Measurements from ENCODE around the gene DAP.

DAP gene

GRCh38 chr5:10761933-10762775 lies 1.1 kb upstream of the DAP start:
- peak overlapping the region; percentile 79 to 92 for H3K27ac ChIP-seq (ENCODE audit: low read depth in 2 of 2, low read length in 2 of 2)
- H3K9me3 ChIP-seq (ENCODE audit: control insufficient read depth in 2 of 2, low read length in 2 of 2): no peaks in the 10 kb centered on the region
- H3K4me3 ChIP-seq (ENCODE audit: low read length in 2 of 2): peak overlapping the region; percentile 73 to 74
- peaks cover 19 to 23% of the 10 kb centered on the region in 2 donors for H3K4me1 ChIP-seq (ENCODE audit: control insufficient read depth in 2 of 2, insufficient read depth in 2 of 2, low read length in 2 of 2)
- H3K36me3 ChIP-seq (ENCODE audit: control insufficient read depth in 2 of 2, insufficient read depth in 2 of 2, low read length in 2 of 2): peaks cover 0 to 3% of the 10 kb centered on the region in 2 donors
- H3K9ac ChIP-seq (ENCODE audit: low read depth in 1 of 2, low read length in 2 of 2): peak overlapping the region; percentile 86
- H3K27me3 ChIP-seq (ENCODE audit: control insufficient read depth in 2 of 2, insufficient read depth in 2 of 2, low read length in 2 of 2): no peaks in the 10 kb centered on the region

DNA sequence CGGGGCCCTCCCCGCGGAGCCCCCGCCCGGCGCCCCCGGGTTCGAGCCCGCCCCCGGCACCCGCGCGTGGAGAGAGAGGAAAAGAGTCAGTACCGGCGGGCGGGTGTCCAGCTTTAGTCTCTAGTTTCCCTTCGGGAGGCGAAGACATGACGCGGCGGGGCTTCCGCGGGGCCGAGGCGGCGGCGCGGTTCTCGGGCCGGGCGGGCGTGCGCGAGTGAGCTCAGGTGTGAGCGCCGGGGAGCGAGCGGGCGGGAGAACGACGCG lies 181 bp downstream of the DAP start:
- Histone ChIP-seq H3K4me3 (ENCODE audit: low read length in 2 of 2) (peak overlapping the region; percentile 74 to 94), H3K36me3 (ENCODE audit: control insufficient read depth in 2 of 2, insufficient read depth in 2 of 2, low read length in 2 of 2) (peaks cover 2 to 3% of the 10 kb centered on the region in 2 donors), H3K9me3 (ENCODE audit: control insufficient read depth in 2 of 2, low read length in 2 of 2) (no peaks in the 10 kb centered on the region), H3K27ac (ENCODE audit: low read depth in 2 of 2, low read length in 2 of 2) (peak overlapping the region; percentile 91 to 94), H3K27me3 (ENCODE audit: control insufficient read depth in 2 of 2, insufficient read depth in 2 of 2, low read length in 2 of 2) (no peaks in the 10 kb centered on the region), H3K4me1 (ENCODE audit: control insufficient read depth in 2 of 2, insufficient read depth in 2 of 2, low read length in 2 of 2) (peaks cover 19 to 23% of the 10 kb centered on the region in 2 donors), H3K9ac (ENCODE audit: low read depth in 1 of 2, low read length in 2 of 2) (peak overlapping the region; percentile 86 to 90)

DNA sequence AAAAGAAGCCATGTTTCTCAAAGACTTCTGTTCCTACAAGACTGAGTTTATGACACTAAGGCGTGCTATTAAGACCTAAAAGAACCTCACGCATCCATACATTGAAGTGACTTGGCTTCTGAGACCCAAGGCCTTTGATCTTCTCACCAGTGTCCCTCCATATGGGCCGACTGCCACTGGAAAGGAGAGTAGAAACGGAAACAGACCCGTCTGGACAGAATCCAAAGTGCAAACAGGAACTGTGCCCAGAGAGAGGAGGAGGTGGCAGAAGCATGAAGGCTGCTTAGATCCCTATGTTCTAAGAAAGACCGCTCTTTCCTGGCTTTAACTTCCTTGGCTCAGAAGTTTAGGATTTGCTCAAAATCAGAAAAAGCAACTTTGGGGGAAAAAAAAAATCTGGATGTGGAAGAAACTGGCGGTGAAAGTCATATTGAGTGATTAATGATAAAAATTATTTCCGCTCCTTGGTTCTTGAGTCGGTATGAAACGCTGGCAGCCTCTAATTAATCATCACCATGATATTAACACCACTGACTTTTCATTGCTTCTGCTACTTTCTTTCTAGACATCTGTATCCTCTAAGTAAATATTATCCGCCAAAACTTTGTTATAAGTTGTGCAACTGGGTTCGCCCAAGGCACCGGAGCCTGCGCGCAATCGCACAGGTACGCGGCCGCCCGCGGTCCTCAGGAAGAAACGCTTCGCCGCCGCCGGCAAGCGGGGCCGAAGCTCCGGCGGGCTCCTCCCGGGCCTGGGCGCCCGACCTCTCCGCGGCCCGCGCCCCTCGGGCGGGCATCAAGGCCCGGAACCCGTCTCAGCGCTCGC lies 726 bp downstream of the DAP start:
- Histone ChIP-seq H3K4me3 (ENCODE audit: low read length in 2 of 2) (peak overlapping the region; percentile 74 to 94), H3K4me1 (ENCODE audit: control insufficient read depth in 2 of 2, insufficient read depth in 2 of 2, low read length in 2 of 2) (peaks cover 19 to 23% of the 10 kb centered on the region in 2 donors), H3K27me3 (ENCODE audit: control insufficient read depth in 2 of 2, insufficient read depth in 2 of 2, low read length in 2 of 2) (no peaks in the 10 kb centered on the region), H3K36me3 (ENCODE audit: control insufficient read depth in 2 of 2, insufficient read depth in 2 of 2, low read length in 2 of 2) (peaks cover 6% of the 10 kb centered on the region in 2 donors), H3K27ac (ENCODE audit: low read depth in 2 of 2, low read length in 2 of 2) (peak overlapping the region; percentile 91 to 94), H3K9ac (ENCODE audit: low read depth in 1 of 2, low read length in 2 of 2) (peak overlapping the region; percentile 86 to 90), H3K9me3 (ENCODE audit: control insufficient read depth in 2 of 2, low read length in 2 of 2) (no peaks in the 10 kb centered on the region)

GRCh38 chr5:10759111-10759510 lies 1.9 kb downstream of the DAP start:
- Histone ChIP-seq H3K36me3 (ENCODE audit: control insufficient read depth in 2 of 2, insufficient read depth in 2 of 2, low read length in 2 of 2) (peaks cover 10 to 17% of the 10 kb centered on the region in 2 donors), H3K27me3 (ENCODE audit: control insufficient read depth in 2 of 2, insufficient read depth in 2 of 2, low read length in 2 of 2) (no peaks in the 10 kb centered on the region), H3K9ac (ENCODE audit: low read depth in 1 of 2, low read length in 2 of 2) (peak overlapping the region in 1 of 2 donors; percentile 6), H3K4me1 (ENCODE audit: control insufficient read depth in 2 of 2, insufficient read depth in 2 of 2, low read length in 2 of 2) (peaks cover 19 to 23% of the 10 kb centered on the region in 2 donors), H3K9me3 (ENCODE audit: control insufficient read depth in 2 of 2, low read length in 2 of 2) (no peaks in the 10 kb centered on the region), H3K27ac (ENCODE audit: low read depth in 2 of 2, low read length in 2 of 2) (peak overlapping the region; percentile 38 to 94), H3K4me3 (ENCODE audit: low read length in 2 of 2) (peak overlapping the region; percentile 74 to 94)

DNA sequence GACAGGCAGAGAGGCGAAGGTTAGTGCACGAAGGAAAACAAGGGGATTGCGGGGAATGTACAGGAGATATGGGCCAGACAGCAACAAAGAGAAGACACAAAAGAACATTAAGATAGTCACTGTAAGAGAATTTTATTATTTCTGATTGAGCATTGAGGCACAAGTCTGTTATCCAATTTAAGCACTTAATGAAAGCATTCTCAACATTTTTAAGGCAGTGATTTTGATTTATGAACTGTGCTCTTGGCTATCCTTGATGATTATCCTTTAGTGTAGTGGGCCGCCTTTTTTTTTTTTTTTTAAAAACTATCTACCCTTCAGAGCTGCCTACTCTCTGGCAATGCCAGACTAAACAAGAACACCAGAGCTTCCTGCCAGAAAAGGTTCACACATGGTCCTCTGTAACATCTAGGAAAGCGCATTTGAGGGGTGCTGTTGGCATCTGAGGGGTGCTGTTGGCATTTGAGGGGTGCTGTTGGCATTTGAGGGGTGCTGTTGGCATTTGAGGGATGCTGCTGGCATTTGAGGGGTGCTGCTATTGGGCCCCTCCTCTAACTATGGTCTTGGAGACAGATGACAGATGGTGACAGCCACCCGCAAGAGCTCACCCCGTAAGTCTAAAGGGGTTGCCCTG lies 3.0 kb downstream of the DAP start:
- no peaks in the 10 kb centered on the region for H3K27me3 ChIP-seq (ENCODE audit: control insufficient read depth in 2 of 2, insufficient read depth in 2 of 2, low read length in 2 of 2)
- H3K27ac ChIP-seq (ENCODE audit: low read depth in 2 of 2, low read length in 2 of 2): no peak overlapping the region
- H3K9ac ChIP-seq (ENCODE audit: low read depth in 1 of 2, low read length in 2 of 2): no peak overlapping the region
- peaks cover 23% of the 10 kb centered on the region in 2 donors for H3K4me1 ChIP-seq (ENCODE audit: control insufficient read depth in 2 of 2, insufficient read depth in 2 of 2, low read length in 2 of 2)
- H3K9me3 ChIP-seq (ENCODE audit: control insufficient read depth in 2 of 2, low read length in 2 of 2): no peaks in the 10 kb centered on the region
- H3K36me3 ChIP-seq (ENCODE audit: control insufficient read depth in 2 of 2, insufficient read depth in 2 of 2, low read length in 2 of 2): peaks cover 16 to 22% of the 10 kb centered on the region in 2 donors
- no peak overlapping the region for H3K4me3 ChIP-seq (ENCODE audit: low read length in 2 of 2)

- H3K4me3 ChIP-seq (ENCODE audit: low read length in 2 of 2): no peak overlapping the region
- no peaks in the 10 kb centered on the region for H3K9me3 ChIP-seq (ENCODE audit: control insufficient read depth in 2 of 2, low read length in 2 of 2)
- peaks cover 19 to 23% of the 10 kb centered on the region in 2 donors for H3K4me1 ChIP-seq (ENCODE audit: control insufficient read depth in 2 of 2, insufficient read depth in 2 of 2, low read length in 2 of 2)
- no peak overlapping the region for H3K9ac ChIP-seq (ENCODE audit: low read depth in 1 of 2, low read length in 2 of 2)
- peaks cover 22 to 28% of the 10 kb centered on the region in 2 donors for H3K36me3 ChIP-seq (ENCODE audit: control insufficient read depth in 2 of 2, insufficient read depth in 2 of 2, low read length in 2 of 2)
- H3K27ac ChIP-seq (ENCODE audit: low read depth in 2 of 2, low read length in 2 of 2): no peak overlapping the region
- no peaks in the 10 kb centered on the region for H3K27me3 ChIP-seq (ENCODE audit: control insufficient read depth in 2 of 2, insufficient read depth in 2 of 2, low read length in 2 of 2)
These were observed 4.0 kb downstream of the DAP start for GRCh38 chr5:10757043-10757442.

GRCh38 chr5:10756549-10756948 lies 4.5 kb downstream of the DAP start:
- Histone ChIP-seq H3K27ac (ENCODE audit: low read depth in 2 of 2, low read length in 2 of 2) (no peak overlapping the region), H3K36me3 (ENCODE audit: control insufficient read depth in 2 of 2, insufficient read depth in 2 of 2, low read length in 2 of 2) (peaks cover 22 to 28% of the 10 kb centered on the region in 2 donors), H3K27me3 (ENCODE audit: control insufficient read depth in 2 of 2, insufficient read depth in 2 of 2, low read length in 2 of 2) (no peaks in the 10 kb centered on the region), H3K4me1 (ENCODE audit: control insufficient read depth in 2 of 2, insufficient read depth in 2 of 2, low read length in 2 of 2) (peaks cover 14 to 19% of the 10 kb centered on the region in 2 donors), H3K4me3 (ENCODE audit: low read length in 2 of 2) (no peak overlapping the region), H3K9me3 (ENCODE audit: control insufficient read depth in 2 of 2, low read length in 2 of 2) (no peaks in the 10 kb centered on the region), H3K9ac (ENCODE audit: low read depth in 1 of 2, low read length in 2 of 2) (no peak overlapping the region)

GRCh38 chr5:10753178-10753577 lies 7.9 kb downstream of the DAP start:
- Histone ChIP-seq H3K9me3 (ENCODE audit: control insufficient read depth in 2 of 2, low read length in 2 of 2) (no peaks in the 10 kb centered on the region), H3K27ac (ENCODE audit: low read depth in 2 of 2, low read length in 2 of 2) (no peak overlapping the region), H3K27me3 (ENCODE audit: control insufficient read depth in 2 of 2, insufficient read depth in 2 of 2, low read length in 2 of 2) (no peaks in the 10 kb centered on the region), H3K4me1 (ENCODE audit: control insufficient read depth in 2 of 2, insufficient read depth in 2 of 2, low read length in 2 of 2) (peaks cover under 1 to 10% of the 10 kb centered on the region in 2 donors), H3K9ac (ENCODE audit: low read depth in 1 of 2, low read length in 2 of 2) (no peak overlapping the region), H3K36me3 (ENCODE audit: control insufficient read depth in 2 of 2, insufficient read depth in 2 of 2, low read length in 2 of 2) (peaks cover 26 to 32% of the 10 kb centered on the region in 2 donors), H3K4me3 (ENCODE audit: low read length in 2 of 2) (no peak overlapping the region)

- H3K4me1 ChIP-seq (ENCODE audit: control insufficient read depth in 2 of 2, insufficient read depth in 2 of 2, low read length in 2 of 2): peaks cover 0 to 13% of the 10 kb centered on the region in 2 donors
- H3K27ac ChIP-seq (ENCODE audit: low read depth in 2 of 2, low read length in 2 of 2): no peak overlapping the region
- no peaks in the 10 kb centered on the region for H3K27me3 ChIP-seq (ENCODE audit: control insufficient read depth in 2 of 2, insufficient read depth in 2 of 2, low read length in 2 of 2)
- peaks cover 24 to 35% of the 10 kb centered on the region in 2 donors for H3K36me3 ChIP-seq (ENCODE audit: control insufficient read depth in 2 of 2, insufficient read depth in 2 of 2, low read length in 2 of 2)
- H3K9me3 ChIP-seq (ENCODE audit: control insufficient read depth in 2 of 2, low read length in 2 of 2): no peaks in the 10 kb centered on the region
- H3K4me3 ChIP-seq (ENCODE audit: low read length in 2 of 2): no peak overlapping the region
- no peak overlapping the region for H3K9ac ChIP-seq (ENCODE audit: low read depth in 1 of 2, low read length in 2 of 2)
These were observed 8.6 kb downstream of the DAP start for GRCh38 chr5:10752451-10752850.

- no peaks in the 10 kb centered on the region for H3K9me3 ChIP-seq (ENCODE audit: control insufficient read depth in 2 of 2, low read length in 2 of 2)
- no peak overlapping the region for H3K9ac ChIP-seq (ENCODE audit: low read depth in 1 of 2, low read length in 2 of 2)
- H3K27me3 ChIP-seq (ENCODE audit: control insufficient read depth in 2 of 2, insufficient read depth in 2 of 2, low read length in 2 of 2): no peaks in the 10 kb centered on the region
- no peak overlapping the region for H3K4me3 ChIP-seq (ENCODE audit: low read length in 2 of 2)
- H3K36me3 ChIP-seq (ENCODE audit: control insufficient read depth in 2 of 2, insufficient read depth in 2 of 2, low read length in 2 of 2): peaks cover 27 to 38% of the 10 kb centered on the region in 2 donors
- H3K27ac ChIP-seq (ENCODE audit: low read depth in 2 of 2, low read length in 2 of 2): no peak overlapping the region
- H3K4me1 ChIP-seq (ENCODE audit: control insufficient read depth in 2 of 2, insufficient read depth in 2 of 2, low read length in 2 of 2): peaks cover 7 to 26% of the 10 kb centered on the region in 2 donors
These were observed 10.1 kb downstream of the DAP start for GRCh38 chr5:10750909-10751308.
